GM19395 (cell line): ENCODE data around the gene MAPK7.

ENCODE experiments used
- ATAC-seq: cut with Tn5 transposase; IDR thresholded peaks from one replicate; pipeline ENCODE4 v1.9.1; 2021; ENCODE audit warnings: mild to moderate bottlenecking, moderate library complexity; ENCODE audit not compliant: unreplicated experiment

The MAPK7 gene

DNA sequence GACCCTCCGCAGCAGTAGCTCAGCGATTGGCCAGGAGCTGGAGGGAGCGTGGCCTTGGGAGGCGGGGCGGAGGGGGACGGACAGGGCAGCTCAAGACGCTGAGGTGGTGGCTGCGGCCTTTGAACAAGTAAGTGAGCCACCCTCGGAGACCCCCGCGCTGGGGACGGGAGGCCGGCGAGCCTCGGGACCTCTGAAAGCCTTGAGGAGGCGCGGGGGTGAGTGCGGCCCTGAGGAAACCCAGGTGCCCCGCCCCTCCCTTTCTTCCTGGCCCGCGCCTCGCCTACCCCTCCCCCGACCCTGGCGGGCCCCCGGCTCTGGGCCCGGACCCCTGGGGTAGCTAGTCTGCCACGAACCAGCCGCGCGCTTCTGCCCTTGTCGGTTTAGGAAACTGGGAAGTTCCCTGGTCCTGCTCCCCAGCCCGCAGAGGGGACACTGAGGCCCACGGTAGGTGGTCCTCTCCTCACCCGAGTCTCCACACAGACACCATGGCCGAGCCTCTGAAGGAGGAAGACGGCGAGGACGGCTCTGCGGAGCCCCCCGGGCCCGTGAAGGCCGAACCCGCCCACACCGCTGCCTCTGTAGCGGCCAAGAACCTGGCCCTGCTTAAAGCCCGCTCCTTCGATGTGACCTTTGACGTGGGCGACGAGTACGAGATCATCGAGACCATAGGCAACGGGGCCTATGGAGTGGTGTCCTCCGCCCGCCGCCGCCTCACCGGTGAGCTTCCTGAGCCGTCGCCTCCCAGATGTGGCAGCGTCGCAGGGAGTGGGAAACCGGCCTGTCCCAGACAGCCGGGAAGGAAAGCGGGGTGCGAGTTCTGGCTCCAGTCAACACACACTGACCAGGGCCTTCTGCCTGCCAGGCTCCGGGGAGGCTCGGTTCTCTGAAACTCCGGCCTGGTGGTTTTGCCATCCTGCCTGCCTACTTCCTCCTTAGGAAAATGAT, at the start of gene MAPK7:
Gene MAPK7, plus strand, starts transcription at position 83 of the 945 bp plus-strand sequence. Its CDS starts 403 bp downstream, at position 486.
- ATAC-seq = peak; percentile 9

GRCh38 chr17:19329136-19329535, 49.2 kb upstream of the MAPK7 start:
- ATAC-seq = no peak

- no peak for ATAC-seq
Observed at GRCh38 chr17:19329839-19330238, 48.5 kb upstream of the MAPK7 start.

GRCh38 chr17:19330271-19330670, 48.0 kb upstream of the MAPK7 start:
- ATAC-seq = no peak

DNA sequence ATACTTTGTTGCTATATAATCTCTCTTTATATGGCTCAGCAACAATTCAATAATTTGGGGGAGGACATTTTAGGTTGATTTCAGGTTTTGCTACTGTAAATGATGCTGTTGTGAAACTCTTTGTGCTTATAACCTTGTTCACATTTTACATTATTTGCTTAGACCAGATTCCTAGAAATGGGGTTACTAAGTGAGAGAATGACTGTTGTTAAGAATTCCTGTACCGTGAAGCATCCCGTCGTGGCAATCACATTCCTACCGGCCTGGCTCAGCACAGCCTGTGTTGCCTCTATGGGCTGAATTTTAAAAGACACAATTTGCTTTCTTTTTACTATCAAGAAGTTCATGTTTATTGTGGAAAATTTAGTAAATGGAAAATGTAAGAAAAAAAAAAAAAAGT, 47.2 kb upstream of the MAPK7 start:
- ATAC-seq = no peak

DNA sequence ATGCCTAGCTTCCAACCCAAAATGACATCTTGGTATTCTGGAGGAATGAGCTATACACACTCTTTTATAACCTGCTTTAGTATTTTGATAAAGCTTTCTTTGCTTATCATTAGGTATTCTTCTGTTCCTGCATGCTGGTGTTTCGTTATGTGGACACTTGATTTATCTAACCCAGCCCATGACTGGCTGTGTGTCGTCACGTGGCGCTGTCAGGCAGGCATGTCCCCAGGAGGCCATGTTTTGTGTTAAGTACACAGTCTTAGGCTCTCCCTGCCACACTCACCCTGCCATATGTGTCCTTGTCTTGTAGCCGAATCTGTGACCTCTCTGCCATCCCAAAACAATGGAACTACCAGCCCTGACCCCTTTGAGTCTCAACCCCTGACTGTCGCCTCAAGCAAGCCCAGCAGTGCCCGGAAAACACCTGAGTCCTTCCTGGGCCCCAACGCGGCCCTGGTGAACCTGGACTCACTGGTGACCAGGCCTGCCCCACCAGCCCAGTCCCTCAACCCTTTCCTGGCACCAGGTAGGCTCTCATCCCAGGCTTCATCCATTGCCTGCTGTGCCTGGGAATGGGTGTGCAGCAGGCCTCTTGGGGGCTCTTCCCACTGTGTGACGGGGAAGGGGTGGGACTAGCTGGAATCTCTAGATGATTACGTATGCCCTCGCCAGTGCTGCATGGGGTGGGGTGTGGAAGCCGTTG, 46.6 kb upstream of the MAPK7 start:
- no peak for ATAC-seq

GRCh38 chr17:19332371-19333131, 45.7 kb upstream of the MAPK7 start:
- ATAC-seq = no peak

GRCh38 chr17:19333132-19333440, 45.2 kb upstream of the MAPK7 start:
- no peak for ATAC-seq

DNA sequence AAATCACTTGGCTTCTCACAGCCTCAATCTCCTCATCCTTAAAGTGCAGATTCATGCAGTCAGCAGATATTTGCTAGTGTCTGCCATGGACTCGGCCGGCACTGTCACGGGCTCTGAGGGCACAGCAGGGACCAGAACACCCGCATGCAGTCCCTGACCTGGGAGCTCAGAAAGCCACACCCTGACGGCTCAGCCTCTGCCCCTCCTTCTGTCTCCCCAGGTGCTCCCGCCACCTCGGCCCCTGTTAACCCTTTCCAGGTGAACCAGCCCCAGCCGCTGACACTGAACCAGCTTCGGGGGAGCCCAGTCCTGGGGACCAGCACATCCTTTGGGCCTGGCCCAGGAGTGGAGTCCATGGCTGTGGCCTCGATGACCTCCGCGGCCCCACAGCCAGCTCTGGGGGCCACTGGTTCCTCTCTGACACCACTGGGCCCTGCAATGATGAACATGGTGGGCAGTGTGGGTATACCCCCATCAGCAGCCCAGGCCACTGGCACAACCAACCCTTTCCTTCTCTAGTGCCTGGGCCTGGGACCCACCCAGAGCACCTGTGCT, 44.5 kb upstream of the MAPK7 start:
- no peak for ATAC-seq

GRCh38 chr17:19334331-19334730, 44.0 kb upstream of the MAPK7 start:
- no peak for ATAC-seq

DNA sequence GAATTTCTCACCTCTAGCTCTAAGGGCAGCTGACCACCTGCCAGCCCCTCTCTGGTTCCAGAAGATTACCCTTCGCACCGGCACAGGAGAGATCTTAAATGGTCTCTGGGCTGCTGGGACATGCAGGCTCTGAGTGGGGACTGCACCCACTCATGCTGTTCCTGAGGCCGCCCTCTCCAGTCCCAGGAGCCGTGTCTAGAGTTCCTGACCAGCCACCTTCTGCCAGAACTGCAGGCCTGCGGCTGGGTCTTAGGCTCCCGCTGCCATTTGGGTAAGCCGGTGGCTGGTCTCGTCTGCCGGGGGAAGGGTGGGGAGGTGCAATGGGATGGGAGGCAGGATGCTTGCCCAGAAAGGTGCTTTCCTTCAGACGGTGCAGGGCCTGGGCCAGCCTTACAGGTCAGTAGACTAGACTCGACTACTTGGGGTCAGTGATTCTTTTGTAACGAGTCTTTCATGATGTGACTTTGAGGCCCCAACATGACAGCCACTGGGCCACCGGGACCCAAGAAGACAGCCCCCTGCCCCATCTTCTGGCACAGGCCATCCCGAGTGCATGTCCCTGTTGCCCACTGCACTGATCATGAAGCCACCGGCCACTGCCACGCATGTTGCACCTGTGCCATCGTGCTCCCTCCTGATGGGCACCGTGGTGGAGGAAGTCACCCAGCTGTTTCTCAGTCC, 42.2 kb upstream of the MAPK7 start:
- no peak for ATAC-seq

GRCh38 chr17:19336938-19337711, 41.2 kb upstream of the MAPK7 start:
- ATAC-seq = no peak

DNA sequence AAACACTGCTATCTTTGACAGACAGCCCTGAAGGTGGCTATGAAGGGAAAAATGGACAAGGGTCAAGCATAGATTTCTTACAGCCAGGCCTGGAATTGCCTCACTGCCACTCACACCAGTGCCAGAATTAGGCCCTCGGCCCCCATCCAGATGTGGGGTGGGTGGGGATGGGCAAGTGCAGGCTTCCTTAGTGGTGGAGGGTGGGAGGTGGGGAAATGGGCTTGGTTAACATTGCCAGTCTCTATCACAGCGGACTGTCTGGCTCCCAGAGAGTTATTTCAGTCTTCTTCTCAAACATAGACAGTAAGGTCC, 40.6 kb upstream of the MAPK7 start:
- ATAC-seq = no peak

GRCh38 chr17:19338031-19338990, 40.0 kb upstream of the MAPK7 start:
- no peak for ATAC-seq

GRCh38 chr17:19339341-19339815, 38.9 kb upstream of the MAPK7 start:
- no peak for ATAC-seq

GRCh38 chr17:19341211-19341631, 37.1 kb upstream of the MAPK7 start:
- no peak for ATAC-seq

GRCh38 chr17:19341641-19342610, 36.4 kb upstream of the MAPK7 start:
- no peak for ATAC-seq
